Endothelial cell of umbilical vein (primary cell): ENCODE results near the gene COL21A1. TPM values are rescaled to one million over a fixed set of nuclear protein-coding genes. Genes with fewer than 3 reads are reported as not detected.

Experiments
- BruUV-seq: library from RNA; stranded (reverse); fragments of 400-500 nt; replicated peaks from 2 replicates; lab custom pipeline; 2021; lab: Mats Ljungman, UMichigan
- CTCF ChIA-PET: fragments of 300-600, 350-600 bp; sonication (Branson Sonifier 250); formaldehyde crosslinking; loops from one replicate; lab custom pipeline; 2021; ENCODE audit warnings: antibody characterized with exemption, inconsistent platforms; lab: Charles Lee
- POLR2A ChIA-PET: fragments of 300-600, 350-600 bp; sonication (Branson Sonifier 250); formaldehyde crosslinking; loops from one replicate; lab custom pipeline; 2021; ENCODE audit warnings: antibody characterized with exemption, inconsistent platforms; lab: Charles Lee
- DNase-seq: peaks from one replicate; pipeline ENCODE4 v3.0.0-alpha.2; 2011; ENCODE audit warnings: low read depth, low spot score
- FAIRE-seq: peaks from 2 replicates; lab custom pipeline; 2011; peaks lifted over from hg19 to GRCh38; lab: Jason Lieb, UNC
- H2AFZ ChIP-seq: 2 replicates; pipeline ENCODE4 v1.6.0; 2012; ENCODE audit warnings: low read depth, low read length, control low read depth, inconsistent platforms
- H3K27ac ChIP-seq: 2 replicates; pipeline ENCODE4 v1.5.1; 2011; ENCODE audit warnings: low read depth, mild to moderate bottlenecking, control low read depth, low read length, moderate library complexity; ENCODE audit not compliant: insufficient read depth
- H3K27me3 ChIP-seq, 2 experiments: 2 replicates each; pipeline versions ENCODE4 v1.6.0 to v1.6.1; 2011; ENCODE audit warnings: low read length in 2 of 2, mixed read lengths in 1 of 2; ENCODE audit not compliant: control insufficient read depth in 2 of 2, insufficient read depth in 2 of 2
- H3K36me3 ChIP-seq, 2 experiments: 2 replicates in 1 of 2; 3 replicates in 1 of 2; pipeline ENCODE4 v1.5.1; 2011; ENCODE audit warnings: low read length in 2 of 2, mild to moderate bottlenecking in 1 of 2, moderate library complexity in 1 of 2; ENCODE audit not compliant: control insufficient read depth in 2 of 2, insufficient read depth in 2 of 2; ENCODE audit errors: extremely low read depth in 1 of 2
- H3K4me1 ChIP-seq: 3 replicates; pipeline ENCODE4 v1.5.1; 2011; ENCODE audit warnings: mild to moderate bottlenecking, low read length; ENCODE audit not compliant: control insufficient read depth, insufficient read depth; ENCODE audit errors: extremely low read depth
- H3K4me2 ChIP-seq: 2 replicates; pipeline ENCODE4 v1.6.1; 2011; ENCODE audit warnings: low read length, control low read depth, mixed read lengths; ENCODE audit not compliant: insufficient read depth
- H3K4me3 ChIP-seq, 3 experiments: fragments of 200-600 bp in 1 of 3; sonication (generic), shearing (Covaris generic) in 1 of 3; replicated peaks in 1 of 3; 2 replicates each; pipeline ENCODE4 v1.5.1; 2011 to 2016; ENCODE audit warnings: control low read depth in 3 of 3, low read length in 3 of 3, mild to moderate bottlenecking in 2 of 3, inconsistent platforms in 1 of 3, low read depth in 1 of 3, moderate library complexity in 1 of 3; ENCODE audit not compliant: insufficient read depth in 1 of 3
- H3K79me2 ChIP-seq: 2 replicates; pipeline ENCODE4 v1.6.0; 2012; ENCODE audit warnings: low read length, inconsistent platforms; ENCODE audit not compliant: control insufficient read depth, insufficient read depth
- H3K9ac ChIP-seq: replicated peaks from 2 replicates; pipeline ENCODE3; 2011; ENCODE audit warnings: low read length, control low read depth; ENCODE audit not compliant: insufficient read depth; ENCODE audit errors: extremely low read depth
- H3K9me1 ChIP-seq: replicated peaks from 3 replicates; pipeline ENCODE4 v1.6.0; 2011; ENCODE audit warnings: mild to moderate bottlenecking, low read length; ENCODE audit not compliant: control insufficient read depth, insufficient read depth; ENCODE audit errors: extremely low read depth
- H3K9me3 ChIP-seq: replicated peaks from 2 replicates; pipeline ENCODE4 v1.5.1; 2012; ENCODE audit warnings: low read length, inconsistent platforms; ENCODE audit not compliant: control insufficient read depth, insufficient read depth
- H4K20me1 ChIP-seq: replicated peaks from 2 replicates; pipeline ENCODE3; 2011; ENCODE audit warnings: mild to moderate bottlenecking, low read length; ENCODE audit not compliant: control insufficient read depth, insufficient read depth; ENCODE audit errors: extremely low read depth
- FOS ChIP-seq: IDR thresholded peaks from 2 replicates; pipeline ENCODE4 v1.6.1; 2011; ENCODE audit warnings: mild to moderate bottlenecking, low read length, moderate library complexity, borderline replicate concordance; ENCODE audit not compliant: insufficient read depth
- MAX ChIP-seq: IDR thresholded peaks from 2 replicates; pipeline ENCODE4 v1.6.1; 2011; ENCODE audit not compliant: insufficient read depth, insufficient read length
- MYC ChIP-seq: IDR thresholded peaks from one replicate; pipeline ENCODE4 v1.6.1; 2011; ENCODE audit warnings: mild to moderate bottlenecking, low read depth, low read length
- POLR2A ChIP-seq: IDR thresholded peaks from 2 replicates; pipeline ENCODE4 v1.6.1; 2012; ENCODE audit warnings: low read depth, mild to moderate bottlenecking, control low read depth, low read length
- dilution Hi-C: fragments of 300-500 bp; cut with MboI; formaldehyde crosslinking; loops from one replicate; pipeline ENCODE4 v1.15.0; 2019; ENCODE audit warnings: low sequenced_read_pairs; ENCODE audit not compliant: extremely low pct_ligation_motif_present
- intact Hi-C: fragments of 100-400 bp; cut with micrococcal nuclease; formaldehyde crosslinking; loops from one replicate; pipeline ENCODE4 v1.10.0; 2022
- polyA plus RNA-seq, 4 experiments: library from polyadenylated mRNA; depleted of rRNA in 3 of 4; stranded (reverse) in 3 of 4; unstranded in 1 of 4; fragments of >200 nt; gene quantifications; 2 replicates each; pipeline versions ENCODE4 v1.2.1 to v1.2.3, GENCODE V29; 2011 to 2012; ENCODE audit warnings: missing spikeins in 1 of 4
- total RNA-seq: library from RNA; stranded (reverse); gene quantifications from 2 replicates; pipeline ENCODE4 v1.2.3, GENCODE V29; 2021

Gene COL21A1
- total and polyA plus RNA-seq, 2 donors (not counting 3 experiments of a cell fraction or from before 2014, with no cell fraction given) = 0.22 to 1.4 TPM

DNA sequence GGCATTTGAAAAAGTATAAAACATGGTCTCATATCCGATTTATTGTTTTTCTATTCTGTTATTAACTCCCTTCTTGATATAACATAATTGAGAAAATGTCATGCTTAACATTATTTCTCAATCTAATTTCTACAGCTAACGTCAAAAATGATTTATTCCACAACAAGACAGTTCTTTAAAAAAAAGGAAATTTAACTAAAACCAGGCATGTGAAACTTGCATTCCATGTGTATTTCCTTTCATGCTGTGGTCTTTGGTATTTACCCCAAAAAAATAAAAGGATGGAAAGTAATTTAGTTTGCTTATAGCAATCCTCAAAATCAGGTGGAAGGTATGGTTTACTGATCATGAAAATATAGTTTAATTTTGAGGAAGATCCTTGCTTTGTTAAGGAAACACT is 142.8 kb downstream of the COL21A1 start:
- no peak overlapping the region for H3K27ac ChIP-seq

DNA sequence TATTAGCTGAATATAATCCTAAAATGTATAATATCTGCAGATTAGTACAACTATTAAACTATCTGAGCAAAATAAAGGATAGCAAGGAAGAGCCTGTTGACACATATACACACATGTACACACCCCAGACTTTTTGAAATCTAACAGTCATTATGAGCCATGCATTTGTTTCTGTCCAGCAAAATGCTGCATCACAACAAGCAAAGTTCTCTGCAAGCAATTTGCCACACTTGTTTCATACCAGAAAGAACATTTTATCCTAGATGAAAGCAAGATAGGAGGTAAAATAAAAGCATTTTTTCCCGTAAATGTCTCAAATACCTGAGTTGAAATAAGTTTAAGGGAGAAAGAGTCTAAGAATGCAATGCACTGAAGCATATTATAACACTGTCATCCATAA is 145.2 kb downstream of the COL21A1 start:
- Histone ChIP-seq H4K20me1 (no peaks in the 10 kb centered on the region), H3K27ac (no peak overlapping the region), H3K4me3 (no peak overlapping the region), H2AFZ (no peak overlapping the region), H3K9me1 (no peaks in the 10 kb centered on the region), H3K4me2 (no peak overlapping the region), H3K79me2 (no peaks in the 10 kb centered on the region), H3K27me3 (no peaks in the 10 kb centered on the region), H3K9ac (no peak overlapping the region), H3K36me3 (no peaks in the 10 kb centered on the region), H3K4me1 (peaks cover 3% of the 10 kb centered on the region), H3K9me3 (no peaks in the 10 kb centered on the region)
- no peak for DNase-seq
- intact Hi-C loops = loop anchor here (5.0 kb wide), 1 partner anchor 130 kb away; no protein-coding TSS in a partner anchor
- dilution Hi-C loops = no loop called here
- TF ChIP-seq POLR2A (no peak), FOS (no peak), MAX (no peak)
- BruUV-seq = no TSS peak
- FAIRE-seq = no peak
- ChIA-PET CTCF (no interaction called here), POLR2A (no interaction called here)

More for the DNA sequence above, 142.8 kb downstream of the COL21A1 start:
- BruUV-seq = no TSS peak
- H3K4me3 ChIP-seq = no peak overlapping the region
- H3K4me2 ChIP-seq = no peak overlapping the region
- TF ChIP-seq FOS = no peak
- TF ChIP-seq MYC = no peak
- H3K27me3 ChIP-seq = no peaks in the 10 kb centered on the region
- no peak overlapping the region for H3K9ac ChIP-seq
- ChIA-PET POLR2A (no interaction called here), CTCF (no interaction called here)
- no peaks in the 10 kb centered on the region for H3K36me3 ChIP-seq
- H2AFZ ChIP-seq = no peak overlapping the region
- no peak for FAIRE-seq
- intact Hi-C loops = loop anchor here (5.0 kb wide), 1 partner anchor 128 kb away; no protein-coding TSS in a partner anchor
- dilution Hi-C loops = no loop called here
- H3K4me1 ChIP-seq = no peaks in the 10 kb centered on the region
- DNase-seq = no peak
- no peaks in the 10 kb centered on the region for H4K20me1 ChIP-seq
- H3K79me2 ChIP-seq = no peaks in the 10 kb centered on the region
- H3K9me1 ChIP-seq = no peaks in the 10 kb centered on the region
- H3K9me3 ChIP-seq = no peaks in the 10 kb centered on the region
